Ishikawa (cell line): Measurements from ENCODE around the gene SLC35G3.

Experiments used
- CEBPB ChIP-seq: IDR thresholded peaks from 2 replicates; pipeline ENCODE4 v1.6.1; 2012
- CREB1 ChIP-seq: IDR thresholded peaks from 2 replicates; pipeline ENCODE4 v1.6.1; 2012; ENCODE audit warnings: low read depth
- EGR1 ChIP-seq: IDR thresholded peaks from 2 replicates; pipeline ENCODE4 v1.6.1; 2012
- EP300 ChIP-seq: IDR thresholded peaks from 2 replicates; pipeline ENCODE4 v1.6.1; 2012; ENCODE audit warnings: borderline replicate concordance
- FOXM1 ChIP-seq: IDR thresholded peaks from 2 replicates; pipeline ENCODE4 v1.6.1; 2012; ENCODE audit warnings: low read depth, borderline replicate concordance
- MAX ChIP-seq: IDR thresholded peaks from 2 replicates; pipeline ENCODE4 v1.6.1; 2012
- NFIC ChIP-seq: IDR thresholded peaks from 2 replicates; pipeline ENCODE4 v1.6.1; 2012
- RAD21 ChIP-seq: IDR thresholded peaks from 2 replicates; pipeline ENCODE4 v1.6.1; 2012; ENCODE audit warnings: low read depth
- REST ChIP-seq: IDR thresholded peaks from 2 replicates; pipeline ENCODE4 v1.6.1; 2012; ENCODE audit warnings: low read depth, mild to moderate bottlenecking
- TAF1 ChIP-seq: IDR thresholded peaks from 2 replicates; pipeline ENCODE4 v1.6.1; 2012; ENCODE audit warnings: low read depth, mild to moderate bottlenecking
- TCF12 ChIP-seq: IDR thresholded peaks from 2 replicates; pipeline ENCODE4 v1.6.1; 2012; ENCODE audit warnings: low read depth
- TEAD4 ChIP-seq: IDR thresholded peaks from 2 replicates; pipeline ENCODE4 v1.6.1; 2012
- USF1 ChIP-seq: IDR thresholded peaks from 2 replicates; pipeline ENCODE4 v1.6.1; 2012
- YY1 ChIP-seq: IDR thresholded peaks from 2 replicates; pipeline ENCODE4 v1.6.1; 2012; ENCODE audit warnings: low read depth
- ZBTB7A ChIP-seq: IDR thresholded peaks from 2 replicates; pipeline ENCODE4 v1.6.1; 2012; ENCODE audit warnings: low read depth

The SLC35G3 gene

GRCh38 chr17:35163886-35164285 is 30.3 kb downstream of the SLC35G3 start:
- TF ChIP-seq TEAD4, result no peak
- TF ChIP-seq EGR1, result no peak
- TF ChIP-seq MAX, result no peak
- no peak for TF ChIP-seq REST
- TF ChIP-seq NFIC, result no peak
- no peak for TF ChIP-seq RAD21

- TF ChIP-seq NFIC (no peak), YY1 (no peak), MAX (no peak), FOXM1 (no peak), EP300 (no peak), USF1 (no peak), CEBPB (no peak), TCF12 (no peak), TAF1 (no peak), REST (no peak), ZBTB7A (no peak), TEAD4 (no peak)
Measured at GRCh38 chr17:35162755-35163154, 31.4 kb downstream of the SLC35G3 start.

- TF ChIP-seq YY1 (no peak), TAF1 (no peak), TEAD4 (no peak), CEBPB (no peak), ZBTB7A (no peak), REST (no peak), MAX (no peak), EGR1 (no peak), USF1 (no peak), CREB1 (no peak), RAD21 (no peak), EP300 (no peak), FOXM1 (no peak), TCF12 (no peak), NFIC (no peak)
Measured at GRCh38 chr17:35161281-35161761, 32.9 kb downstream of the SLC35G3 start.

GRCh38 chr17:35160354-35161201 is 33.6 kb downstream of the SLC35G3 start:
- no peak for TF ChIP-seq TAF1
- TF ChIP-seq ZBTB7A, result no peak
- no peak for TF ChIP-seq EGR1
- no peak for TF ChIP-seq CREB1
- no peak for TF ChIP-seq MAX
- no peak for TF ChIP-seq REST
- TF ChIP-seq EP300, result no peak
- no peak for TF ChIP-seq USF1
- no peak for TF ChIP-seq NFIC
- TF ChIP-seq TCF12, result no peak
- no peak for TF ChIP-seq TEAD4
- no peak for TF ChIP-seq RAD21
- TF ChIP-seq YY1, result no peak
- no peak for TF ChIP-seq FOXM1
